Measurements from ENCODE around the gene LDLRAD4.

Gene LDLRAD4

GRCh38 chr18:13518382-13518781 is 299.8 kb downstream of the LDLRAD4 start:
- Histone ChIP-seq H3K4ac (ENCODE audit: low read depth in 1 of 2, low read length in 2 of 2) (no peak overlapping the region), H3K9ac (ENCODE audit: low read length) (no peak overlapping the region), H3K36me3 (ENCODE audit: control insufficient read depth in 1 of 2, insufficient read depth in 2 of 2, low read depth in 1 of 2, low read length in 2 of 2) (no peaks in the 10 kb centered on the region), H4K91ac (ENCODE audit: low read length) (no peak overlapping the region), H2AFZ (ENCODE audit: low read depth, low read length) (no peak overlapping the region), H3K27me3 (ENCODE audit: control insufficient read depth in 1 of 2, insufficient read depth in 1 of 2, low read length in 2 of 2) (peaks cover 0 to 14% of the 10 kb centered on the region in 2 experiments), H3K4me3 (ENCODE audit: insufficient read depth in 1 of 2, low read depth in 1 of 2, low read length in 2 of 2) (no peak overlapping the region), H2BK12ac (ENCODE audit: low read length in 2 of 2) (no peak overlapping the region), H4K8ac (ENCODE audit: low read length) (no peak overlapping the region), H3K4me1 (ENCODE audit: control insufficient read depth, insufficient read depth, low read depth, low read length) (no peaks in the 10 kb centered on the region), H2BK15ac (ENCODE audit: low read depth, poor library complexity, severe bottlenecking) (no peak overlapping the region), H3K18ac (ENCODE audit: low read depth in 1 of 2, low read length in 2 of 2) (no peak overlapping the region), H3K27ac (ENCODE audit: low read length, poor library complexity, severe bottlenecking) (no peak overlapping the region), H3K9me3 (ENCODE audit: control insufficient read depth, low read length) (peaks cover 8% of the 10 kb centered on the region), H3K14ac (ENCODE audit: low read length in 2 of 2) (no peak overlapping the region), H3K4me2 (ENCODE audit: low read length, poor library complexity, severe bottlenecking) (no peak overlapping the region), H2AK5ac (ENCODE audit: low read length, severe bottlenecking) (no peak overlapping the region), H3K79me1 (replicated peaks; ENCODE audit: low read length, poor library complexity, severe bottlenecking) (no peaks in the 10 kb centered on the region), H2BK5ac (ENCODE audit: low read depth, low read length, poor library complexity, severe bottlenecking) (no peak overlapping the region), H2BK120ac (ENCODE audit: low read depth, low read length) (no peak overlapping the region), H3K23ac (ENCODE audit: low read length in 2 of 2) (no peak overlapping the region)
- WGBS: 49% methylated on average over 3 of the region's 4 CpGs
- no peak for DNase-seq

GRCh38 chr18:13520306-13520705 is 301.7 kb downstream of the LDLRAD4 start:
- 75% methylated on average over 6 of the region's 6 CpGs for WGBS

GRCh38 chr18:13520741-13521140 is 302.2 kb downstream of the LDLRAD4 start:
- no peak overlapping the region for H2BK5ac ChIP-seq (ENCODE audit: low read depth, low read length, poor library complexity, severe bottlenecking)
- H3K9ac ChIP-seq (ENCODE audit: low read length): no peak overlapping the region
- no peak overlapping the region for H2AK5ac ChIP-seq (ENCODE audit: low read length, severe bottlenecking)
- no peak overlapping the region for H3K4ac ChIP-seq (ENCODE audit: low read depth in 1 of 2, low read length in 2 of 2)
- H2BK12ac ChIP-seq (ENCODE audit: low read length in 2 of 2): no peak overlapping the region
- peaks cover 8% of the 10 kb centered on the region for H3K9me3 ChIP-seq (ENCODE audit: control insufficient read depth, low read length)
- H4K91ac ChIP-seq (ENCODE audit: low read length): no peak overlapping the region
- no peak overlapping the region for H2BK120ac ChIP-seq (ENCODE audit: low read depth, low read length)
- no peak overlapping the region for H2AFZ ChIP-seq (ENCODE audit: low read depth, low read length)
- no peaks in the 10 kb centered on the region for H3K79me1 ChIP-seq (replicated peaks; ENCODE audit: low read length, poor library complexity, severe bottlenecking)
- no peak overlapping the region for H4K8ac ChIP-seq (ENCODE audit: low read length)
- H3K4me3 ChIP-seq (ENCODE audit: insufficient read depth in 1 of 2, low read depth in 1 of 2, low read length in 2 of 2): no peak overlapping the region
- H3K4me2 ChIP-seq (ENCODE audit: low read length, poor library complexity, severe bottlenecking): no peak overlapping the region
- no peak overlapping the region for H3K27ac ChIP-seq (ENCODE audit: low read length, poor library complexity, severe bottlenecking)
- no peak overlapping the region for H3K14ac ChIP-seq (ENCODE audit: low read length in 2 of 2)
- no peak overlapping the region for H3K18ac ChIP-seq (ENCODE audit: low read depth in 1 of 2, low read length in 2 of 2)
- no peaks in the 10 kb centered on the region for H3K4me1 ChIP-seq (ENCODE audit: control insufficient read depth, insufficient read depth, low read depth, low read length)
- H2BK15ac ChIP-seq (ENCODE audit: low read depth, poor library complexity, severe bottlenecking): no peak overlapping the region
- DNase-seq: no peak
- no peaks in the 10 kb centered on the region for H3K36me3 ChIP-seq (ENCODE audit: control insufficient read depth in 1 of 2, insufficient read depth in 2 of 2, low read depth in 1 of 2, low read length in 2 of 2)
- H3K27me3 ChIP-seq (ENCODE audit: control insufficient read depth in 1 of 2, insufficient read depth in 1 of 2, low read length in 2 of 2): peaks cover 0 to 14% of the 10 kb centered on the region in 2 experiments
- no peak overlapping the region for H3K23ac ChIP-seq (ENCODE audit: low read length in 2 of 2)
- 70% methylated on average over 4 of the region's 5 CpGs for WGBS

More at GRCh38 chr18:13520306-13520705, 301.7 kb downstream of the LDLRAD4 start:
- Histone ChIP-seq H3K23ac (ENCODE audit: low read length in 2 of 2) (no peak overlapping the region), H2BK5ac (ENCODE audit: low read depth, low read length, poor library complexity, severe bottlenecking) (no peak overlapping the region), H3K18ac (ENCODE audit: low read depth in 1 of 2, low read length in 2 of 2) (no peak overlapping the region), H2BK15ac (ENCODE audit: low read depth, poor library complexity, severe bottlenecking) (no peak overlapping the region), H2AFZ (ENCODE audit: low read depth, low read length) (no peak overlapping the region), H2BK12ac (ENCODE audit: low read length in 2 of 2) (no peak overlapping the region), H2AK5ac (ENCODE audit: low read length, severe bottlenecking) (no peak overlapping the region), H3K36me3 (ENCODE audit: control insufficient read depth in 1 of 2, insufficient read depth in 2 of 2, low read depth in 1 of 2, low read length in 2 of 2) (no peaks in the 10 kb centered on the region), H3K27ac (ENCODE audit: low read length, poor library complexity, severe bottlenecking) (no peak overlapping the region), H3K4me2 (ENCODE audit: low read length, poor library complexity, severe bottlenecking) (no peak overlapping the region), H4K91ac (ENCODE audit: low read length) (no peak overlapping the region), H3K27me3 (ENCODE audit: control insufficient read depth in 1 of 2, insufficient read depth in 1 of 2, low read length in 2 of 2) (peaks cover 0 to 14% of the 10 kb centered on the region in 2 experiments), H3K4me3 (ENCODE audit: insufficient read depth in 1 of 2, low read depth in 1 of 2, low read length in 2 of 2) (no peak overlapping the region), H3K4me1 (ENCODE audit: control insufficient read depth, insufficient read depth, low read depth, low read length) (no peaks in the 10 kb centered on the region), H3K9me3 (ENCODE audit: control insufficient read depth, low read length) (peaks cover 8% of the 10 kb centered on the region), H3K4ac (ENCODE audit: low read depth in 1 of 2, low read length in 2 of 2) (no peak overlapping the region), H2BK120ac (ENCODE audit: low read depth, low read length) (no peak overlapping the region), H4K8ac (ENCODE audit: low read length) (no peak overlapping the region), H3K9ac (ENCODE audit: low read length) (no peak overlapping the region), H3K79me1 (replicated peaks; ENCODE audit: low read length, poor library complexity, severe bottlenecking) (no peaks in the 10 kb centered on the region), H3K14ac (ENCODE audit: low read length in 2 of 2) (no peak overlapping the region)
- DNase-seq: no peak

- Histone ChIP-seq H3K4me3 (ENCODE audit: insufficient read depth in 1 of 2, low read depth in 1 of 2, low read length in 2 of 2) (no peak overlapping the region), H3K36me3 (ENCODE audit: control insufficient read depth in 1 of 2, insufficient read depth in 2 of 2, low read depth in 1 of 2, low read length in 2 of 2) (no peaks in the 10 kb centered on the region), H3K9me3 (ENCODE audit: control insufficient read depth, low read length) (peaks cover 8% of the 10 kb centered on the region), H3K9ac (ENCODE audit: low read length) (no peak overlapping the region), H2BK120ac (ENCODE audit: low read depth, low read length) (no peak overlapping the region), H3K4me2 (ENCODE audit: low read length, poor library complexity, severe bottlenecking) (no peak overlapping the region), H4K91ac (ENCODE audit: low read length) (no peak overlapping the region), H3K23ac (ENCODE audit: low read length in 2 of 2) (no peak overlapping the region), H3K18ac (ENCODE audit: low read depth in 1 of 2, low read length in 2 of 2) (no peak overlapping the region), H2AK5ac (ENCODE audit: low read length, severe bottlenecking) (no peak overlapping the region), H2AFZ (ENCODE audit: low read depth, low read length) (no peak overlapping the region), H3K79me1 (replicated peaks; ENCODE audit: low read length, poor library complexity, severe bottlenecking) (no peaks in the 10 kb centered on the region), H2BK5ac (ENCODE audit: low read depth, low read length, poor library complexity, severe bottlenecking) (no peak overlapping the region), H2BK15ac (ENCODE audit: low read depth, poor library complexity, severe bottlenecking) (no peak overlapping the region), H3K27ac (ENCODE audit: low read length, poor library complexity, severe bottlenecking) (no peak overlapping the region), H2BK12ac (ENCODE audit: low read length in 2 of 2) (no peak overlapping the region), H3K27me3 (ENCODE audit: control insufficient read depth in 1 of 2, insufficient read depth in 1 of 2, low read length in 2 of 2) (peaks cover 0 to 14% of the 10 kb centered on the region in 2 experiments), H4K8ac (ENCODE audit: low read length) (no peak overlapping the region), H3K4me1 (ENCODE audit: control insufficient read depth, insufficient read depth, low read depth, low read length) (no peaks in the 10 kb centered on the region), H3K14ac (ENCODE audit: low read length in 2 of 2) (no peak overlapping the region), H3K4ac (ENCODE audit: low read depth in 1 of 2, low read length in 2 of 2) (no peak overlapping the region)
- 91% methylated on average over 4 of the region's 4 CpGs for WGBS
- DNase-seq: no peak
Observed at GRCh38 chr18:13521418-13521817, 302.9 kb downstream of the LDLRAD4 start.

All from mesenchymal stem cell (in vitro differentiated cells and primary cell).